ENCODE results near the gene SRF. TPM values are rescaled to one million over a fixed set of nuclear protein-coding genes. Genes with fewer than 3 reads are reported as not detected.
"Not testable (repeated sequence)": the region's sequence is repeated elsewhere in the genome, so short reads cannot be mapped to it uniquely, and the experiment has no call there.

SRF gene
- total and polyA plus RNA-seq, 2 donors (not counting 3 experiments of a cell fraction or from before 2014, with no cell fraction given), result 34.4 to 55.8 TPM

GRCh38 chr6:43138267-43138666 lies 32.8 kb upstream of the SRF start:
- no peaks in the 10 kb centered on the region for H3K27me3 ChIP-seq (ENCODE audit: control insufficient read depth in 2 of 2, insufficient read depth in 2 of 2, low read length in 2 of 2)
- BruUV-seq (replicated peaks), result no TSS peak

GRCh38 chr6:43139973-43140372 lies 31.1 kb upstream of the SRF start:
- H2AFZ ChIP-seq (ENCODE audit: low read depth, low read length); H4K20me1 ChIP-seq (replicated peaks; ENCODE audit: control insufficient read depth, extremely low read depth, insufficient read depth, low read length); H3K9me3 ChIP-seq (replicated peaks; ENCODE audit: control insufficient read depth, insufficient read depth, low read length); H3K4me1 ChIP-seq (ENCODE audit: control insufficient read depth, extremely low read depth, insufficient read depth, low read length); H3K9me1 ChIP-seq (replicated peaks; ENCODE audit: control insufficient read depth, extremely low read depth, insufficient read depth, low read length); H3K27me3 ChIP-seq (ENCODE audit: control insufficient read depth in 2 of 2, insufficient read depth in 2 of 2, low read length in 2 of 2); FAIRE-seq; H3K4me3 ChIP-seq (replicated peaks in 1 of 3; ENCODE audit: insufficient read depth in 1 of 3, low read depth in 1 of 3, low read length in 3 of 3); H3K4me2 ChIP-seq (ENCODE audit: insufficient read depth, low read length); BruUV-seq (replicated peaks); H3K79me2 ChIP-seq (ENCODE audit: control insufficient read depth, insufficient read depth, low read length); H3K27ac ChIP-seq (ENCODE audit: insufficient read depth, low read depth, low read length); dilution Hi-C loops (cut with MboI; ENCODE audit: extremely low pct_ligation_motif_present, low sequenced_read_pairs); POLR2A ChIA-PET; H3K36me3 ChIP-seq (ENCODE audit: control insufficient read depth in 2 of 2, extremely low read depth in 1 of 2, insufficient read depth in 2 of 2, low read length in 2 of 2); DNase-seq (ENCODE audit: low read depth, low spot score); H3K9ac ChIP-seq (replicated peaks; ENCODE audit: extremely low read depth, insufficient read depth, low read length): not testable (repeated sequence)
- CTCF ChIA-PET, result interaction anchor here (1.3 kb wide), 1 partner anchor 43 kb away, joined by 3 read pairs; no protein-coding TSS in a partner anchor
- intact Hi-C loops (cut with micrococcal nuclease), result loop anchor here (5.0 kb wide), 1 partner anchor 83 kb away; the partner anchor contains the start of genes KLC4 and MRPL2

More at GRCh38 chr6:43138267-43138666, 32.8 kb upstream of the SRF start:
- H3K9me3 ChIP-seq (replicated peaks; ENCODE audit: control insufficient read depth, insufficient read depth, low read length), result no peaks in the 10 kb centered on the region
- dilution Hi-C loops (cut with MboI; ENCODE audit: extremely low pct_ligation_motif_present, low sequenced_read_pairs) (no loop called here), intact Hi-C loops (cut with micrococcal nuclease) (no loop called here)
- no peaks in the 10 kb centered on the region for H3K4me1 ChIP-seq (ENCODE audit: control insufficient read depth, extremely low read depth, insufficient read depth, low read length)
- no peaks in the 10 kb centered on the region for H4K20me1 ChIP-seq (replicated peaks; ENCODE audit: control insufficient read depth, extremely low read depth, insufficient read depth, low read length)
- no peak for FAIRE-seq
- H3K79me2 ChIP-seq (ENCODE audit: control insufficient read depth, insufficient read depth, low read length), result no peaks in the 10 kb centered on the region
- H3K27ac ChIP-seq (ENCODE audit: insufficient read depth, low read depth, low read length), result no peak overlapping the region
- no peak overlapping the region for H3K4me2 ChIP-seq (ENCODE audit: insufficient read depth, low read length)
- no peak overlapping the region for H3K9ac ChIP-seq (replicated peaks; ENCODE audit: extremely low read depth, insufficient read depth, low read length)
- POLR2A ChIA-PET, result no interaction called here
- TF ChIP-seq POLR2A (IDR thresholded peaks at IDR 0.05; ENCODE audit: low read depth, low read length), result no peak
- no peak for TF ChIP-seq JUN (IDR thresholded peaks at IDR 0.05; ENCODE audit: borderline replicate concordance, insufficient read depth, insufficient read length, low read depth)
- TF ChIP-seq EZH2 (IDR thresholded peaks at IDR 0.05; ENCODE audit: borderline replicate concordance, low read depth, low read length, severe bottlenecking), result no peak
- no peak for TF ChIP-seq MAX (IDR thresholded peaks at IDR 0.05; ENCODE audit: insufficient read depth, insufficient read length)
- TF ChIP-seq FOS (IDR thresholded peaks at IDR 0.05; ENCODE audit: borderline replicate concordance, insufficient read depth, low read length), result no peak
- no peak for TF ChIP-seq POLR2AphosphoS5 (IDR thresholded peaks at IDR 0.05; ENCODE audit: insufficient read depth, low read depth, low read length)
- TF ChIP-seq GATA2 (IDR thresholded peaks at IDR 0.05; ENCODE audit: insufficient read depth, insufficient read length, low read depth, low read length), result no peak
- TF ChIP-seq CTCF (IDR thresholded peaks at IDR 0.05; ENCODE audit: extremely low read depth in 1 of 2, insufficient read depth in 1 of 2, low read depth in 1 of 2, low read length in 2 of 2), result no peak
- no peak for TF ChIP-seq MYC (IDR thresholded peaks at IDR 0.05; ENCODE audit: low read depth, low read length)
- CTCF ChIA-PET, result no interaction called here
- no peak overlapping the region for H3K4me3 ChIP-seq (replicated peaks in 1 of 3; ENCODE audit: insufficient read depth in 1 of 3, low read depth in 1 of 3, low read length in 3 of 3)
- H2AFZ ChIP-seq (ENCODE audit: low read depth, low read length), result no peak overlapping the region
- no peaks in the 10 kb centered on the region for H3K9me1 ChIP-seq (replicated peaks; ENCODE audit: control insufficient read depth, extremely low read depth, insufficient read depth, low read length)
- H3K36me3 ChIP-seq (ENCODE audit: control insufficient read depth in 2 of 2, extremely low read depth in 1 of 2, insufficient read depth in 2 of 2, low read length in 2 of 2), result no peaks in the 10 kb centered on the region
- DNase-seq (ENCODE audit: low read depth, low spot score), result no peak
